Fibroblast of pulmonary artery (primary cell): ENCODE measurements around the gene UBXN7.
"Not testable (repeated sequence)": the region's sequence is repeated elsewhere in the genome, so short reads cannot be mapped to it uniquely, and the experiment has no call there.

Experiments used
- DNase-seq: peaks from one replicate; pipeline ENCODE4 v3.0.0-alpha.2; 2010; ENCODE audit warnings: low read depth
- H3K4me3 ChIP-seq: replicated peaks from 2 replicates; pipeline ENCODE4 v1.5.1; 2011; ENCODE audit warnings: low read depth, mild to moderate bottlenecking, control low read depth, low read length, moderate library complexity
- TF ChIP-seq, protein P1 (sequence below): IDR thresholded peaks from 2 replicates; pipeline ENCODE4 v1.5.1; 2011; ENCODE audit warnings: mild to moderate bottlenecking, control low read depth, low read length, inconsistent platforms; ENCODE audit errors: missing control alignments

The UBXN7 gene, protein sequence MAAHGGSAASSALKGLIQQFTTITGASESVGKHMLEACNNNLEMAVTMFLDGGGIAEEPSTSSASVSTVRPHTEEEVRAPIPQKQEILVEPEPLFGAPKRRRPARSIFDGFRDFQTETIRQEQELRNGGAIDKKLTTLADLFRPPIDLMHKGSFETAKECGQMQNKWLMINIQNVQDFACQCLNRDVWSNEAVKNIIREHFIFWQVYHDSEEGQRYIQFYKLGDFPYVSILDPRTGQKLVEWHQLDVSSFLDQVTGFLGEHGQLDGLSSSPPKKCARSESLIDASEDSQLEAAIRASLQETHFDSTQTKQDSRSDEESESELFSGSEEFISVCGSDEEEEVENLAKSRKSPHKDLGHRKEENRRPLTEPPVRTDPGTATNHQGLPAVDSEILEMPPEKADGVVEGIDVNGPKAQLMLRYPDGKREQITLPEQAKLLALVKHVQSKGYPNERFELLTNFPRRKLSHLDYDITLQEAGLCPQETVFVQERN

DNA sequence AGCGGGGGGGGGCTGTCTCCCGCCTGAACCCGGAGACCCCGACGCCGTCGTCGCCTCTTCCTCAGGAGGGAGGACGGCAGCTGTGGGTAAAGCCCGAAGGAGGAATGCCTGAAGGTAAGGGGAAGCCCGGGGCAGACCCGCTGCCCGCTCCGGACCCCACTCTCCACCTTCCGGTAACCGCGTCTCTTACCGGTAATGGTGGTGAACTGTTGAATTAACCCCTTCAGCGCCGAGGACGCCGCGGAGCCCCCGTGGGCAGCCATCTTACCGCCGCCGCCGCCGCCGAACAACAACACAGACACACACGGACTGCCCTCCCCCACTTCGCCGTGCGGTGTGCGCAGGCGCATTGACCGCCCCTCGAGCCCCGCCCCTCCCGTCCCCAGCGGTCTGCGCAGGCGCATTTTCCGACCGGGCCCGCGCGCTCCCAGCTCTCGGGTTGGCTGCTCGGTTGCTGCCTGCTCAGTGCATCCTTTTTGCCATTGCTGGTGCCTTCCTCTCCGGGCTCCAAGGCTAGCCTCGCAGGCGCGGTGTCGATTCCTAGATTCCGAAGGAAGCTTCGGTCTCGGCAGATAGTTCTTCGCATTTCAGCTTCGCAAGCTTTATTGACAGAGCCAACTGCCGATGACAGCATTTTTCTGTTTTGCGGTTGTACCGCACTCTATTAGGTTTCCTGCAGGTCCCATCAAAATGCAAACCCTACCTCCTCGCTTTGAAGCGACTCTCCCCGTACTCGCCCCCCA is at the start of gene UBXN7:
Gene UBXN7, minus strand, starts transcription at position 291 of the 743 bp plus-strand sequence. Its CDS starts 28 bp downstream, at position 263.
- H3K4me3 ChIP-seq, result peak within 1 kb of the TSS; percentile 97
- DNase-seq, result peak; percentile 96
- TF ChIP-seq, protein P1, sequence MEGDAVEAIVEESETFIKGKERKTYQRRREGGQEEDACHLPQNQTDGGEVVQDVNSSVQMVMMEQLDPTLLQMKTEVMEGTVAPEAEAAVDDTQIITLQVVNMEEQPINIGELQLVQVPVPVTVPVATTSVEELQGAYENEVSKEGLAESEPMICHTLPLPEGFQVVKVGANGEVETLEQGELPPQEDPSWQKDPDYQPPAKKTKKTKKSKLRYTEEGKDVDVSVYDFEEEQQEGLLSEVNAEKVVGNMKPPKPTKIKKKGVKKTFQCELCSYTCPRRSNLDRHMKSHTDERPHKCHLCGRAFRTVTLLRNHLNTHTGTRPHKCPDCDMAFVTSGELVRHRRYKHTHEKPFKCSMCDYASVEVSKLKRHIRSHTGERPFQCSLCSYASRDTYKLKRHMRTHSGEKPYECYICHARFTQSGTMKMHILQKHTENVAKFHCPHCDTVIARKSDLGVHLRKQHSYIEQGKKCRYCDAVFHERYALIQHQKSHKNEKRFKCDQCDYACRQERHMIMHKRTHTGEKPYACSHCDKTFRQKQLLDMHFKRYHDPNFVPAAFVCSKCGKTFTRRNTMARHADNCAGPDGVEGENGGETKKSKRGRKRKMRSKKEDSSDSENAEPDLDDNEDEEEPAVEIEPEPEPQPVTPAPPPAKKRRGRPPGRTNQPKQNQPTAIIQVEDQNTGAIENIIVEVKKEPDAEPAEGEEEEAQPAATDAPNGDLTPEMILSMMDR, result no peak

DNA sequence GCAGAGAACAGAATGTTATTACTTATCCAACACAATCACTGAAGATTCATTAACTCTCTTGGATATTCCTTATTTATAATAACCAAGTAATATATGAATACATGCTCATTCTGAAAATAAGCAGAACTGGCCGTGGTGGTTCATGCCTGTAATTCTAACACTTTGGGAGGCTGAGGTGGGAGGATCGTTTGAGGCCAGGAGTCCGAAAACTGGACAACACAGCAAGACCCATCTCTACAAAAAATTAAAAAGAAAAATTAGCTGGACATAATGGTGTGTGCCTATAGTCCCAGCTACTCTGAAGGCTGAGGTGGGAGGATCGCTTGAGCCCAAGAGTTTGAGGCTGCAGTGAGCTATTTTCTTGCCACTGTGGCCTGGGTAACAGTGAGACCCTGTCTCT is 45.5 kb upstream of the UBXN7 start:
- no peak for DNase-seq
- H3K4me3 ChIP-seq, result no peak overlapping the region
- TF ChIP-seq, protein P1, result no peak

DNA sequence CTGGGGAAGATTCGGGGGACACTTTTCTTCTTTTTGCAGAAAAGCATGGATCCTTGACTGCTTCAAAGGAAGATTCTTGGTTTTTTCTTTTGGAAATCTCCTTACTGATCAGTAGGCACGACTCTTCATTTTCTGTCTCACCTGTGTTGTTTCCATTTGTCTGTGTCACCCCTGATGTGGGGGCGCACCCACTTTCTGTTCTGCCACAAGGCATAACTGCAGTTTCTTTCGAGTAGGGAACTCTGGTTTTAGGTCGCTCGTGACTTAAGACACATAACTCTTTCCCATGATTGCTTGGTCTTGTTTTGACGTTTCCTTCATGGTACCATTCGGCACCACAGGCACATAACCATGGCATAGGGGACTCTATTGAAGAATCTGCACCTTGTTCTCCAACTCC is 40.1 kb upstream of the UBXN7 start:
- TF ChIP-seq, protein P1, result no peak
- no peak for DNase-seq
- H3K4me3 ChIP-seq, result no peak overlapping the region

DNA sequence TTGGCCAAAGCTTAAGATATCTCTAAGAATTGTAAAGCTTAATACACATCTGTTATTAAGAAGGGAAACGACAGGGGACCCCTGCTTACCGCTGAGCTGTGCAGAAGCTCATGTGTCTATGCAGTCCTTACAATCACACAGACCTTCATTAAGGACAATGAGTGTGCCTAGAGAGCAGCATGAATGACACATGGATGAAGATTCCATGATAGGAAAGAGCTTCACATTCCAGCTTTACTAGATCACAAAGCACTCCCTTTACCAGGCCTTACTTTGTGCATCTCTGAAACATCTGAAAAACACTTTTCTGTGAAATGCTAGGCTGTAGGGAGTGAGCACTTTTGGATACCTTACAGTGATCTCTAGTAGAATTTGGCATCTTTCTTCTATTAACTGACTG is 39.3 kb upstream of the UBXN7 start:
- H3K4me3 ChIP-seq, result no peak overlapping the region
- DNase-seq, result no peak
- TF ChIP-seq, protein P1, result no peak

DNA sequence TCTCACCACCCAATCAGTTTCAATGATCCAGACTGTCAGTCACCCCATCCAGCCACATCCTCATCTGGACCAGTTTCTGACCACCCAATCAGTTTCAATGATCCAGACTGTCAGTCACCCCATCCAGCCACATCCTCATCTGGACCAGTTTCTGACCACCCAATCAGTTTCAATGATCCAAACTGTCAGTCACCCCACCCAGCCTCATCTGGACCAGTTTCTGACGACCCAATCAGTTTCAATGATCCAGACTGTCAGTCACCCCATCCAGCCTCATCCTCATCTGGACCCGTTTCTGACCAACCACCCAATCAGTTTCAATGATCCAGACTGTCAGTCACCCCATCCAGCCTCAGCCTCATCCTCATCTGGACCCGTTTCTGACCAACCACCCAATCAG is 38.0 kb upstream of the UBXN7 start:
- not testable (repeated sequence) for H3K4me3 ChIP-seq, DNase-seq

DNA sequence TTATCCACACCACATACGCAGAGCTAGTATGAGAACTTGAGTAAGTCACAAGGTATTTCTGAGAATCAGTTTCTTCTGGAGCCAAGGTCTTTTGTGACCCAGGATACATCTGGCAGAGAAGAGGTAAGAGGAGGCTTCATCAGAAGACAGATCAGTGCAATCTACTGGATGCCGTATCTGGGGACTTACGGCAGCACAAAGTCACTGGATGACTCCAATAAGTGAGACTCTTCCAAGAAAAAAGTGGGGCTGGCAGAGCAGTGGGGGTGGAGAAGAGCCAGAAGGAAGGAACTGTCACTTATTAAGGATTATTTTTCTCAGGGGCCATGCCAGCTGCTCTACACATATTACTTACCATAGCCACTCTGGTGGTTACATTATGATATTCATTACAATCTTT is 31.6 kb upstream of the UBXN7 start:
- DNase-seq, result no peak
- TF ChIP-seq, protein P1, result no peak
- H3K4me3 ChIP-seq, result no peak overlapping the region

DNA sequence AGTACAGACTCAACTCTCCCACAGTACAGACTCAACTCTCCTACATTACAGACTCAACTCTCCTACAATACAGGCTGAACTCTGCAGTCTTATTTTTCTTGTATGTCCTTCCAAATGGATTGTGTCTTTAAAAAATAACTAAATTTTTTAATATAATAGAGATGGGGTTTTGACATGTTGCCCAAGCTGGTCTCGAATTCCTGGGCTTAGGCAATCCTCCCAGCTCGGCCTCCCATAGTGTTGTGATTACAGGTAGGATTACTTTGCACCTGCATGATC is 31.2 kb upstream of the UBXN7 start:
- no peak overlapping the region for H3K4me3 ChIP-seq
- DNase-seq, result no peak
- TF ChIP-seq, protein P1, result no peak

DNA sequence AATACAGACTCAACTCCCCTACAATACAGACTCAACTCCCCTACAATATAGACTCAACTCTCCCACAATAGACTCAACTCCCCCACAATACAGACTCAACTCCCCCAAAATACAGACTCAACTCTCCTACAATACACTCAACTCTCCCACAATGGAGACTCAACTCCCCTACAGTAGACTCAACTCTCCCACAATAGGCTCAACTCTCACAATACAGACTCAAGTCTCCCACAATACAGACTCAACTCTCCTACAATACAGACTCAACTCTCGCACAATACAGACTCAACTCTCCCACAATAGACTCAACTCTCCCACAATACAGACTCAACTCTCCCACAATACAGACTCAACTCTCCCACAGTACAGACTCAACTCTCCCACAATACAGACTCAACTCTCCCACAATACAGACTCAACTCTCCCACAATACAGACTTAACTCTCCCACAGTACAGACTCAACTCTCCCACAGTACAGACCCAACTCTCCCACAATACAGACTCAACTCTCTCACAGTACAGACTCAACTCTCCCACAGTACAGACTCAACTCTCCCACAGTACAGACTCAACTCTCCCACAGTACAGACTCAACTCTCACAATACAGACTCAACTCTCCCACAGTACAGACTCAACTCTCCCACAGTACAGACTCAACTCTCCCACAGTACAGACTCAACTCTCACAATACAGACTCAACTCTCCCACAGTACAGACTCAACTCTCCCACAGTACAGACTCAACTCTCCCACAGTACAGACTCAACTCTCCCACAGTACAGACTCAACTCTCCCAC is 30.7 kb upstream of the UBXN7 start:
- not testable (repeated sequence) for H3K4me3 ChIP-seq, DNase-seq
